Esophagus squamous epithelium (tissue), 4 donors: Measurements from ENCODE around the gene NKX3-2.

ENCODE experiments used
- POLR2A ChIP-seq, 4 donors: fragments of 450-650 bp; IDR thresholded peaks; one replicate each; pipeline ENCODE4 v1.6.1; 2017; ENCODE audit warnings: antibody characterized with exemption in 4 of 4, mild to moderate bottlenecking in 4 of 4, moderate library complexity in 3 of 4
- TF ChIP-seq, protein P1 (sequence below), 6 experiments: fragments of 450-650 bp in 4 of 6; fragments of 200-600 bp in 2 of 6; sonication (generic) in 2 of 6; IDR thresholded peaks; one replicate each; pipeline ENCODE4 v1.5.1; 2016 to 2019; ENCODE audit warnings: antibody characterized with exemption in 6 of 6, mild to moderate bottlenecking in 4 of 6, moderate library complexity in 4 of 6

DNA sequence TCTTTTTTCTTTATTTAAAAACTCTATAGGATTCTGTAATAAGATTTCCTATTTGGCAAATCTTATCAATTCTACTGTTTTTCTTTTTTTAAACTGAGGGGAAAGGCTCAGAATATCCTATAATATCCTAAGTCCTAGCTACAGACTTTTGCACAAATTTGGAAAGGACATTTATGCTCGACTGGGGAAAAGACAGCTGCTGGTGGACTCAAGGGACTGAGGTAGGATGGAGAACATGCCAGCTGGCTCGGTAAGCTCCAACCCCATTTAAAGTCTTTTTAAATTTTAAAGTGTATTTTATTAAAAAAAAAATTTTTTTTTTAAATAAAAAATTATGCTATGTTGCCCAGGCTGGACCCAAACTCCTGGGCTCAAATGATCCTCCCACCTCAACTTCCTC is 46.5 kb upstream of the NKX3-2 start:
- TF ChIP-seq, protein P1, sequence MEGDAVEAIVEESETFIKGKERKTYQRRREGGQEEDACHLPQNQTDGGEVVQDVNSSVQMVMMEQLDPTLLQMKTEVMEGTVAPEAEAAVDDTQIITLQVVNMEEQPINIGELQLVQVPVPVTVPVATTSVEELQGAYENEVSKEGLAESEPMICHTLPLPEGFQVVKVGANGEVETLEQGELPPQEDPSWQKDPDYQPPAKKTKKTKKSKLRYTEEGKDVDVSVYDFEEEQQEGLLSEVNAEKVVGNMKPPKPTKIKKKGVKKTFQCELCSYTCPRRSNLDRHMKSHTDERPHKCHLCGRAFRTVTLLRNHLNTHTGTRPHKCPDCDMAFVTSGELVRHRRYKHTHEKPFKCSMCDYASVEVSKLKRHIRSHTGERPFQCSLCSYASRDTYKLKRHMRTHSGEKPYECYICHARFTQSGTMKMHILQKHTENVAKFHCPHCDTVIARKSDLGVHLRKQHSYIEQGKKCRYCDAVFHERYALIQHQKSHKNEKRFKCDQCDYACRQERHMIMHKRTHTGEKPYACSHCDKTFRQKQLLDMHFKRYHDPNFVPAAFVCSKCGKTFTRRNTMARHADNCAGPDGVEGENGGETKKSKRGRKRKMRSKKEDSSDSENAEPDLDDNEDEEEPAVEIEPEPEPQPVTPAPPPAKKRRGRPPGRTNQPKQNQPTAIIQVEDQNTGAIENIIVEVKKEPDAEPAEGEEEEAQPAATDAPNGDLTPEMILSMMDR (IDR thresholded peaks at IDR 0.05), result no peak
- TF ChIP-seq POLR2A (IDR thresholded peaks at IDR 0.05), result no peak
